ENCODE measurements around the gene SH3TC2.

Gene SH3TC2

GRCh38 chr5:148970876-148971275, 92.0 kb downstream of the SH3TC2 start:
- no peak for DNase-seq (ENCODE audit: low read depth)

GRCh38 chr5:148970228-148970627, 92.6 kb downstream of the SH3TC2 start:
- no peak for DNase-seq (ENCODE audit: low read depth)

GRCh38 chr5:148969291-148969690, 93.6 kb downstream of the SH3TC2 start:
- no peak for DNase-seq (ENCODE audit: low read depth)

GRCh38 chr5:148968311-148968710, 94.6 kb downstream of the SH3TC2 start:
- DNase-seq (ENCODE audit: low read depth): no peak

- DNase-seq (ENCODE audit: low read depth): no peak
Measured at GRCh38 chr5:148967783-148968182, 95.1 kb downstream of the SH3TC2 start.

- DNase-seq (ENCODE audit: low read depth): no peak
Measured at GRCh38 chr5:148966938-148967337, 95.9 kb downstream of the SH3TC2 start.

- DNase-seq (ENCODE audit: low read depth): no peak
Measured at GRCh38 chr5:148966348-148966747, 96.5 kb downstream of the SH3TC2 start.

GRCh38 chr5:148965511-148966265, 97.2 kb downstream of the SH3TC2 start:
- no peak for DNase-seq (ENCODE audit: low read depth)

GRCh38 chr5:148963664-148964063, 99.2 kb downstream of the SH3TC2 start:
- DNase-seq (ENCODE audit: low read depth): no peak

GRCh38 chr5:148962761-148963324, 100.0 kb downstream of the SH3TC2 start:
- DNase-seq (ENCODE audit: low read depth): no peak

GRCh38 chr5:148962200-148962550, 100.7 kb downstream of the SH3TC2 start:
- DNase-seq (ENCODE audit: low read depth): no peak

- no peak for DNase-seq (ENCODE audit: low read depth)
Measured at GRCh38 chr5:148961261-148962199, 101.3 kb downstream of the SH3TC2 start.

GRCh38 chr5:148960070-148960769, 102.6 kb downstream of the SH3TC2 start:
- no peak for DNase-seq (ENCODE audit: low read depth)

- no peak for DNase-seq (ENCODE audit: low read depth)
Measured at GRCh38 chr5:148957591-148958202, 105.2 kb downstream of the SH3TC2 start.

GRCh38 chr5:148956477-148957385, 106.1 kb downstream of the SH3TC2 start:
- DNase-seq (ENCODE audit: low read depth): no peak

Measured in T-helper 22 cell (primary cell).